COLO668 (cell line): ENCODE measurements around the gene ZNF335.
"Not testable (repeated sequence)": the region's sequence is repeated elsewhere in the genome, so short reads cannot be mapped to it uniquely, and the experiment has no call there.

Experiments
- DNase-seq: peaks from one replicate; lab custom pipeline; 2025; ENCODE audit not compliant: unreplicated experiment; lab: John Stamatoyannopoulos, UW

The ZNF335 gene

DNA sequence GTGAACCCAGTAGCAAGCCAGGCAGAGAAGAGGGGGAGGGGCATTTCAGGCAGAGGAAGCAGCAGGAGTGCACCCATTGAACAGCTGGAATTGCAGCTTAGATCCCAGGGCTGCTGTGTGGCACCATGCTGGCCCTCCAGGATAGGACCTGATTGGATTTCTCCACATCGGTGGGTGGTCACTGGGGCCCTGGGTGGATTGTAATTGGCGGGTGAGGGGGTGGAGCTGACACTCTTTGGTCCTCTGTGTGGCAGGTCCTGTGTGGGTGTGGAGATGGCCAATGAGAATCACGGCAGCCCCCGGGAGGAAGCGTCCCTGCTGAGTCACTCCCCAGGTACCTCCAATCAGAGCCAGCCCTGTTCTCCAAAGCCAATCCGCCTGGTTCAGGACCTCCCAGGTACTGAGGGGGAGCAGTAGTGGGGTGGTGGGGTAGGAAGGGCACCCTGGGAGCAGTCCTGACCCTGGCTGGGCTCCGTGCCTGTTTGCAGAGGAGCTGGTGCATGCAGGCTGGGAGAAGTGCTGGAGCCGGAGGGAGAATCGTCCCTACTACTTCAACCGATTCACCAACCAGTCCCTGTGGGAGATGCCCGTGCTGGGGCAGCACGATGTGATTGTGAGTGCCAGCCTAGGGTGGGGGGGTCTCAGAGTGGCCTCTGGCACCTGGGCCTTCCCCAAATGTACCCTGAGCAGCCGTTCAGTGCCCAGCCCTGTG, 33.1 kb downstream of the ZNF335 start:
- DNase-seq = no peak

DNA sequence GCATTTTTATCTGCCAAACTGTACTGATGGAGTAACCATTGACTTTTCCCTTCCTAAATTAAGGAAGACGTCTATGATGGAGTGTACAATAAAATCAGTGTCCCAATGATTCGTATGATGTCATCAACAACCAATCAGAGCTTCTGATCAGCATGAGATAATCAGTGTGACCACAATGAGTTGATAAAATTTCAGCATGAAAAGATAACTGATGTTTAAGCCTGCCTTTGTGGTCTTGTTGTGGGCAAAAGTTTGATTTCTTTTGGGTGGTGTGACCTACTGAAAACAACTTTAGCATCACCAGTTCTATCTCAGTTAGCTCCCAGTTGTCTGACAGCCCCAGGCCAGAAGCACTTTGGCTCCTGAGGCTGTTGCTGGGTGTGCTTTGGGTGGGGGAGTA, 34.2 kb downstream of the ZNF335 start:
- DNase-seq = no peak

DNA sequence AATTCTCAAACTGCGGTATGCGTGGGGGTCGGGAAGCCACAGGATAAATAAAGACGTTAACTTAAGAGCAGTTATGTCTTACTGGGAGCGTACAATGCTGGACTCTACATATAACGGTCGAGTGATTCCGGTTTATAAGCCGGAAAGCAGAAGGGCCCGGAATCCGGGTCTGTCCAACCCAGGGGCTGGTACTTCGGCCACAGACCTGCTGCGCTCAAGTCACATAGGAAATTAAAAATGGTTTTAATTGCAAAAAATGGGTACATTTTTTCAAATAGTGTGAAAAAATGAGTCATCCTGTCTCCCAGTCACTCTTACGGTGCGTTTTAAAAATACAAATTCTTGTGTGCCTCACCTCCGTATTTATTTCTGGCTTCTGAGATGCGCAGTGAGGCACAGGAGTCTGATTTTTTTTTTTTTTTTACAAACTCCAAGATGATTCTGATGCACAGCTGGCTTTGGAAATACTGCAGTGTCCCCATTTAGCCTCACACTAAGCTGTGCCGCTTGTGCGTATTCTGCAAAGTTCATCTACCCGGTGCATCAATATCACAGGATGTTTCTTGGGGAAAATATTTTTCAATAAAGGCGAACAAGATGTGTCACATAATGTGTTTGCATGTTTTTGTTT, 36.5 kb downstream of the ZNF335 start:
- DNase-seq = no peak

DNA sequence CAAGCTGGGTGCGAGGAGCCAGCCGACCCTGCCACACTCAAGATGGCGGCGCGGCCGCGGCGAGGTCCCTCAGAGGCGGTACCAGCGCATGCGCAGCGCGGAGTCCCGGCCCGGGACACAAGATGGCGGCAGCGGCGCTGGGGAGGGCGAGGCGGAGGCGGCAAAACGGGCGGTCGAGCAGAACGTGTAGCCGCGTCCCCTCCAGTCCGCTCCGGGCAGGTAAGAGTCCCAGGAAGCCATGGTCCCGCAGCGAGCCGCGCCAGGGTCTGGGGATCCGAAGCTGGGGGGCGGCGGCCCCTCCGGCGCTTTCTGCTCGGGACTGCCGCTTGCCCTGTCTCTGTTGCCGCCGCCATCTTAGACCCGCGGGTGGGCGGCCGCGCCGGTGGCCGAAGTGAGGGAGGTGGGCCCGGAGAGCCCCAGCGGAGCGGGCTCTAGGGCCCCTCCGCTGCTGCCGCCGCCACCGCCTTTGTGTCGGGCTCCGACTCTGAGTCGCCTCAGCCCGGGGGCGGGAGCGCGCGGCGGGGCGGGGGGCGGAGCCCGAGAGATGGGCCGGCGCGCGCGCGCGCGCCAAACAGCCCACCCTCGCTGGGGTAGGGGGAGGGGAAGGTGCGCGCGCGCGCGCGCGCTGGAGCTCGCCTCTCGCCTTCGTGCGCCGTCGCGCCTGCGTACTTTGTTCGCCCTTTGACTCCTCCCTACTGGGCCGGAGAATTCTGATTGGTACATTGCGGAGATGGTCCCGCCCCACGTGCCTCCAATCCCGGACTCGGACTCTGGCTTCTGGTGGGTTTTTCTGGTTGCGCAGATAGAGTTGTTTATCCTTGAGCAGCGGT, 37.2 kb downstream of the ZNF335 start, which contains the start of gene PCIF1:
Gene PCIF1 (plus strand): TSS at position 98 of the 830 bp plus-strand sequence. CDS start 4,317 bp downstream, outside the sequence.
- peak; percentile 99 for DNase-seq

DNA sequence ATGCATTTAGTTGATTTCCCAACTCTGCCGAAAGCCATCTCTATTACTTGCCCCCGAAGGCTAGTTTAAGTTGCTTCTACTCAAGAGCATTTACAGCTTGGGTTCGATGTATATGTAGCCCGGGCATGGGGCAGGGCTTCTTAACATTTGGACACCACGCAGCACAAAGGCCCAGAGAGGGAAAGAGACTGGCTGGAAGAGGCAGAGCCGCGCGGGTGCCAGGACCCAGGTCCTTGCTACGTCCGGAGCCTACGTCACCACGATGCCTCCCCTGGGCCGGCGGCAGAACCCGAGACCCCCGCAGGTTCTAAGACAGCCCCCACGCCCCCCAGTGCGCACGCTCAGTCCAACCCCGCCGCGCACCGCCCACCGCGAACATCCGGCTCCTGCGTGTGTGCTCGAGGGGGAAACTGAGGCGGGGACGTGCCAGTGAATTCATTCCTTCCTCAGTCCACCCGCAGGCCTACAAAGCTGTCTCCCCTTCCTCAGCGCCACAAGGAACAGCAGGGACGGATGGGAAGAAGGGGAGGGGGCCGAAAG, 37.9 kb downstream of the ZNF335 start:
- peak; percentile 62 for DNase-seq

DNA sequence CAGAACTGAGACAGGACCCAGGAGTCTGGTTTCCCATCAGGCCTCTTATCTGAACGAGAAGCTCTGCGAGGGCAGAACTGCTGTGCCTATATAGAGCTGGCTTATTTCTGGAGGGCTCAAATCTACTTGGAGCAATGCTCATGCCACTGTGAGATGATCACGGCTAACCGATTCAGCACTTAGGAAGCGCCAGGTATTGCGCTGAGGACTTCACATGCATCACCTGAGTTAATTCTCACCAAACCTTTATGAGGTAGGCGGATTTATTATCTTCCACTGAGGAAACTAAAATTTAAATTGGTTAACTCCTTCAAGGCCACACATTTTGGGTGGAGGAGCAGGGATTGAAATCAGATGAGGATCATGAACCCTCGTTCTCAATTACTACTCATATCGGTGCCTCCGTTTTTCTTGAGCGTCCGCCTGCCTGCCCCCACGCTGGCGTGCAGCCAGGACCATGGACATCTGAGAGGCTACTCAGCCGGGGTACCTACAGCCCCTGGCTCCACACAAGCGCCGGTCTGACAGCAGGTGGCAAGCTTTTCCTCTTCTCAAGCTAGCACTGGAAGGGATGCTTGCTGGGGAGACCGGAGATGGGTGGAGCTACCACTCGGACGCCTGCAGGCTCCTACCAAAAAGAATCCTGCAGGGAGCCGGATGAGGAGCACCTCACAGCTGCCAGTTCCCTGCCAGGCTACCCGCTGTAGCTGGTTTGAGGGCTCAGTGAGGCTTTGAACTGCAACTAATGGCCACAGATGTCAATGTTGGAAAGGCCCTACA, 38.5 kb downstream of the ZNF335 start:
- peak; percentile 90 for DNase-seq

DNA sequence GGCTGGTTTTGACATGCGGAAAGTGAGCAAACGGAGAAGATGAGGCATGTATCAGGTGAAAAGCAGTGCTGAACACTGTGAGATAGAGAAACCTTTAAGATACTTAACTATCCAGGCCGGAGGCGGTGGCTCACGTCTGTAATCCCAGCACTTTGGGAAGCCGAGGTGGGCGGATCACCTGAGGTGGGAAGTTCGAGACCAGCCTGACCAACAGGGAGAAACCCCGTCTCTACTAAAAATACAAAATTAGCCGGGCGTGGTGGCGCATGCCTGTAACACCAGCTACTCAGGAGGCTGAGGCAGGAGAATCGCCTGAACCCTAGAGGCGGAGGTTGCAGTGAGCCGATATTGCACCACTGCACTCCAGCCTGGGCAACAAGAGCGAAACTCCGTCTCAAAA, 40.3 kb downstream of the ZNF335 start:
- DNase-seq = not testable (repeated sequence)

DNA sequence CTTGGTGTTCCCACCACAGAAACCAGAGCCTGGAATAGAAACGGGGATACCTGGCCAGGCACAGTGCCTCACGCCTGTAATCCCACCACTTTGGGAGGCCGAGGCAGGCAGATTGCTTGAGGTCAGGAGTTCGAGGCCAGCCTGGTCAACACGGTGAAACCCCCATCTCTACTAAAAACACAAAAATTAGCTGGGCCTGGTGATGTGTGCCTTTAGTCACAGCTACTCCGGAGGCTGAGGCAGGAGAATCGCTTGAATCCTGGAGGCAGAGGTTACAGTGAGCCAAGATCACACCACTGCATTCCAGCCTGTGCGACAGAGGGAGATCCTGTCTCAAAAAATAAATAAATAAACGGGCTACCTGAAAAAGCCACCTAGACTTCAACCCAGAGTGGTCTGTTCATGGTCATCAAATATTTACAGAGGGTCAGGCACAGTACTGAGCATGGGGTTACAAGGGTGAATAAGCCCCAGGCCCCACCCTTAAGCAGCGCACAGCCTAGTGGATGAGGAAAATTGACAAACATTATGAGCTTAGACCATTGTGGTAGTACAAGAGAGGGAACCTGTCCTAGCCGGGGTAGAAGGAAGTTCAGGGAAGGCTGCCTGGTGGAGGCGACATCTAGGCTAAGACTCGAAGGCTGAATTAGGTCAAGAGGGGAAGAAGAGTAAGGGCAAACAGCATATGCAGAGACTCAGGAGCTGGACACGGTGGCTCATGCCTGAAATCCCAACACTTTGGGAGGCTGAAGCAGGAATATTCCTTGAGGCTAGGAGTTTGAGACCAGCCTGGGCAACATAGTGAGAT, 44.7 kb downstream of the ZNF335 start:
- DNase-seq = no peak

DNA sequence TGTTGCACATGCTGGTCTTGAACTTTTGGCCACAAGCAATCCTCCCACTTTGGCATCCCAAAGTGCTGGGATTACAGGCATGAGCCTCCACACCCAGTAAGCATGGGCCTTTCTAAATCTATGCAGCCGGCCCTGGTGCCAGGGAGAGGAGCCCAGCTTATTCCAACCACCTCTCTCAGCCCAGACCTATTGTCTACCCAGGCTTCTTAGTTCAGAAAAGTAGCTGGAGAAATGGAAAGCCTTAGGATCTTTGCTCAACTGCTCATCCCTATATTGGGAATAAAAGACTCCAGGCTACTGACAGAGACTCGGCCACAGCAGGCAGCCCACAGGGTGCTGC, 45.3 kb downstream of the ZNF335 start:
- DNase-seq = no peak

DNA sequence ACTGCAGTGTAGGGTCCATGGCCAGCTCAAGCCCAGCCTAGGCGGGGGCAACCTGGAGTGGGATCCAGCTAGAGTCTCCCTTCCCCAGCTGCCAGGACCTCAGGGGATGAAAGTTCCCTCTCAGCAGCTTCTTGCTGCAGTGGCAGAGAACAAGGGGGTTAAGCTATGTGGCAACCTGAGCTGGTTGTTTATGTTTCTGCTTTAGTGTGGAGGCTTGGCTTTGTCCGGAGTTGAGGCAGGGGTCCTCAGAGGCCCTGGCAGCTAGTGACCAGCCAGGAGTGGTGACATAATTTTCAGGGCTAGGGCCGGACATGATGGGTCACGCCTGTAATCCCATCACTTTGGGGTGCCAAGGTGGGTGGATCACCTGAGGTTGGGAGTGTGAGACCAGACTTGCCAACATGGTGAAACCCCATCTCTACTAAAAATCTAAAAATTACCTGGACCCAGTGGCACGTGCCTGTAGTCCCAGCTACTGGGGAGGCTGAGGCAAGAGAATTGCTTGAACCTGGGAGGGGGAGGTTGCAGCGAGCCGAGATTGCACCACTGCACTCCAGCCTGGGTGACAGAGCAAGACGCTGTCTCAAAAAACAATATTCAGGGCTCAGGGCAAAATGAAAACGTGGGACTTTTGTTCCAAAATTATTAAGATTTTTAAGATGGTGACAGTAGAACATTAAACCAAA, 46.0 kb downstream of the ZNF335 start:
- DNase-seq = no peak

DNA sequence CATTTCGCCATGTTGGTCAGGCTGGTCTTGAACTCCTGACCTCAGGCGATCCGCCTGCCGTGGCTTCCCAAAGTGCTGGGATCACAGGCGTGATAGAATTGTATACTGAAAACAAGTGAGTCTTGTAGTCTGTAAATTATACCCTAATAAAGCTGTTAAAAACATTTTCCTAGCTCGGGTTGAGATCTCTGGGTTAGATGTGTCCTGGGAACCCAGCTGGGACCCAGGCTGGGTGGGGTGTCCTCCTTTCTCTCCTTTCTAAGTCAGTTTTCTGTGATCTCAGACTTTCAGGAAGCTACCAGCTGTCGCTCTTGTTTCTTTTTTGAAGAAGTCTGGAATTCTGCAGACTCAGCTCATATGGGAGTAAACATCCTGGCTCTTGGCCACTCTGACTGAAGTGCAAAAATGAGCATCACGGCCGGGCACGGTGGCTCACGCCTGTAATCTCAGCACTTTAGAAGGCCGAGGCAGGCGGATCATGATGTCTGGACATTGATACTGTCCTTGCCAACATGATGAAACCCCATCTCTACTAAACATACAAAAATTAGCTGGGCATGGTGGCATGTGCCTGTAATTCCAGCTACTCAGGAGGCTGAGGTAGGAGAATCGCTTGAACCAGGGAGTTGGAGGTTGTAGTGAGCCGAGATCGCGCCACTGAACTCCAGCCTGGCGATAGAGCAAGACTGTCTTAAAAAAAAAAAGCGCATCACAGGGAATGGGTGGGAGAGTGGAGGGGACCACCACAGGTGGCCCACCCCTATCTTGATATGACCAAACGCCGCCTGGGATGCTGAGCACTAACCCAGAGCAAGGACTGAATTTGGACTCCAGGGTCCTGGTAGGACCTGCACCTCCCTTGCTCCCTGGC, 47.4 kb downstream of the ZNF335 start:
- no peak for DNase-seq

DNA sequence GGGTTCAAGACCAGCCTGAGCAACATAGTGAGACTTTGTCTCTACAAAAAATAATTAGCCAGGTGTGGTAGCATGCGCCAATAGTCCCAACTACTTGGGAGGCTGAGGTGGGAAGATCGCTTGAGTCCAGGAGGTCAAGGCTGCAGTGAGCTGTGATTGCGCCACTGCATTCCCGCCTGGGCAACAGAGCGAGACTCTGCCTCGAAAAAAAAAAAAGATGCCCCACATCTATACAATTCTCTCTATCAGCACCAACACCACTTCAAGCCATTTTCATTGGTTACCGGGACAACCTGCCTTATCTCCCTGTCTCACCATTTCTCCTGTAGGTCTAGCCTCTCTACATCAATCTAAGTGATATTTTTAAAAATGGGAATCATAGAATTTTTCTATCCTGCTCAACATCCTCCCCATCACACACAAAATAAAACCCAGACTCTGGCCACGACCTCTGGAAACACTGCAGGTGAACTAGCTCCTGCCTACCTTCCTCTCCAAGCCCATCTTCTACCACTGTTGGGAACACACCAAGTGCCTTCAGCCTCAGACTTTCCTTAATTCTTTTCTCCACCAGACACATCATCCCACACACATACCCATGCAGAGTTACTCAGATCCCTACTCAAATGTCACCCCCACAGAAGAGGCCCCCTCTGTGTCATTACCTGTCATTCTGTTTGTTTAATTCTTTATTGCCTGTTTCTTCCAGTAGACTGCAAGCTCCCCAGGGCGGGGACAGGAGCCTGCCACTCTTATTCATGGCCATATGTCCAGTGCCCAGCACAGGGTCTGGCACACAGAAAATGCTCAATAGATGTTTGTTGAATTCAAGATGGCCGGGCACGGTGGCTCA, 50.4 kb downstream of the ZNF335 start:
- no peak for DNase-seq

DNA sequence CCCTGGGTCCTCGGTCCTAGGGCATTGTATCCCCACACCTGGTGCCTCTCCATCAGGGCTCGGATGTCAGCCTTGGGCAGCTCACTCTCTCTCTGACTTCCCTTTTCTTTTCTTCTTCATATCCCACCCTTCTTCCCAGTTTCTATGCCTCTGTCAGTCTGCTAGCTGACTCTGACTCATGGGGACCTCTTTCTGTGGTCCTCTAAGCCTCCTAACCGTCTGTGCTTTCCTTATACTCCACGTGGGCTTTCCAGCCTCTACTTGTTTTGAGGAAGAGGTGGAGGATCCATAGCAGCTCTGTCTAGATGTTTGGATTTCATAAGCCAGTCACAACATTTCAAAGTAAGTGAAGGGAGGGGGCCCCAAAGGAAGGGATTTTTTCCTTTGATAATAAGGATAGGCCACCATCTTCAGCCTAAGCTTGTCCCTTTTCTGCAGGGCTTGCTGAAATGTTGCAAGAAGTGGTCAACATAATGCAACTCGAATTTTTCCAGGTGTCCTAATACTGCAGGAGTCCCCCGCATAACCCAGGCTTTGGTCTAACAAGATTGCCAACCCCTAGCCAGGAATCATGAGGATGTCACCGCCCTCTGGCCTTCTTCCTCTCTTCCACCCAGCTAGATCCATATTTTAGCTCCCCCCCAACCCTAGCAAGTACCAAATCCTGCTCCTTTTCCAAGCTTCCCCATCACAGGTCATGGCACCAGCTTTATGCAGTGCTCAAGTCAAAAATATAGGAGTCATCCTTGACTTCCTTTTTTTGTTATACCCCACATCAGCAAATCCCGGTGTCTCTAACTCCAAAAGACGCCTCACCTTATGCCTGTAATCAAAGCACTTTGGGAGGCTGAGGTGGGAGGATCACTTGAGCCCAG, 51.3 kb downstream of the ZNF335 start:
- no peak for DNase-seq

DNA sequence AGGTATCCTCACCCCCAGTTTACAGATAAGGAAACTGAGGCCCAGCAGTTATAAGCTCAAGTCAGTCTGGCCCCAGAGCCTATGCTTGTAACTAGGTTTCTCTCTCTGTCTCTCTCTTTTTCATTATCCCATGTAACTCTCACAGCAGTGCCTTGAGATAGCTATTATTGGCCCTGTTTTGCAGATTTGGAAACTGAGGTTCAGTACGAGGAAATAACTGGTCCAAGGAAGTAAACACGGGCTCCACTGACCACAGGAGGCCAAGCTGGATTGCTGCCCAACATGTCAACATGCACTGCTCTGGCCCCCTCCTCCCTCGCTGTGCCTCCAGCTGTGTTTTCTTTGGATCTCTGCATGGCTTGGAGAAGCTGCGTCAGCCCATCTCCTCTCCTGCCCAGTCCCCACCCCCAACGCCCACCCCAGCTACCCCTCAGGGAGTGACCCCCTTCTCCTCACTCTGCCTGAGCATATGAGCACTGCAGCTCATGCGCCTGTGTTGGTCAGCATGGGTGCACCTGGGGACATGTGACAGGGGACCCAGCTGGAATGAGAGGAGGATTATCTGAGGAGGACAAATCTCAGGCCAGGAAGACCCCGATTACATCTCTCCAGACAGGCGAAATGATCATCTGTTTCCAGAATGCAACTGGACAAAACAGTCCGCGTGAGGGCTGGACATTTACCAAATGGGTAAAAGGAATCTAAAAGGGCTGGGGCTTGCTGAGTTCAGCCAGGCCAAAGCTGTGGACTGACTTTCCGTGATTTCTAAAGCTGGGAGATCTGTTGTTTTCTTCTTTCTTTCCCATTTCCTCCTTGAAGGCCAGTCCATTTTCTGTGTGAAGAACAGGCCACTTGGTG, 52.2 kb downstream of the ZNF335 start:
- no peak for DNase-seq

DNA sequence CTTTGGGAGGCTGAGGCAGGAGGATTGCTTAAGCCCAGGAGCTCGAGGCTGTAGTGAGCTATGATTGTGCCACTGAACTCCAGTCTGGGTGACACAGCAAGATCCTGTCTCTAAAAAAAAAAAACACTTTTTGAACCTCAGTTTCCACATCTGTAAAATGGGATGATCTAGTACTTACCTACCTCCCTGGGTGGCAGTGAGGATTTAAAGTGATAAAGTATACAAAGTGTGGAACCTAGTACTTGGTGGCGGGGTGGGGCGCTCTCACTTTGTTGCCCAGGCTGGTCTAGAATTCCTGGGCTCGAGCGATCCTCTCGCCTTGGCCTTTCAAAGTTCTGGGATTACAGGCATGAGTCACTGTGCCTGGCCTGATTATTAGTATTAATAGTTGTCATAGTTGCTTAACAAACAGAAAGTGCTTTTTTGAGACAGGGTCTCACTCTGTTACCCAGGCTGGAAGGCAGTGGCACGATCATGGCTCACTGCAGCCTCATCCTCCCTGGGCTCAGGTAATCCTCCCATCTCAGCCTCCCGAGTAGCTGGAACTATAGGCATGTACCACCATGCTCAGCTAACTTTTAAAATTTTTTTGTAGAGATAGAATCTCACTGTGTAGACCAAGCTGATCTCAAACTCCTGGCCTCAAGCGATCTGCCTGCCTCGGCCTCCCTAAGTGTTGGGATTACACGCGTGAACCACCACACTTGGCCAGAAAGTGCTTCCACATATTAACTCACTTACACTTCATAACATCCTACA, 53.0 kb downstream of the ZNF335 start:
- no peak for DNase-seq
